Measurements from ENCODE around the gene CRACDL. TPM values are rescaled to one million over a fixed set of nuclear protein-coding genes. Genes with fewer than 3 reads are reported as not detected.
A peak's percentile ranks its signal among the peaks of the same experiment; 100 is the strongest.

Gene CRACDL
- total and polyA plus RNA-seq, 2 experiments from 2014 or later, result 0.06 to 0.32 TPM

- Histone ChIP-seq H3K4me1 (ENCODE audit: low read depth) (no peaks in the 10 kb centered on the region), H3K4me3 (no peak overlapping the region), H3K27me3 (no peaks in the 10 kb centered on the region), H3K36me3 (no peaks in the 10 kb centered on the region), H3K9me3 (ENCODE audit: low read depth) (no peaks in the 10 kb centered on the region), H3K27ac (no peak overlapping the region)
- DNase-seq (ENCODE audit: low read depth in 1 of 2, low spot score in 1 of 2), result no peak
- no peak for TF ChIP-seq CTCF (IDR thresholded peaks at IDR 0.05; ENCODE audit: low read depth, low read length)
Observed at GRCh38 chr2:98769784-98770183, 166.2 kb downstream of the CRACDL start.

GRCh38 chr2:98769114-98769476 lies 166.9 kb downstream of the CRACDL start:
- Histone ChIP-seq H3K36me3 (no peaks in the 10 kb centered on the region), H3K4me1 (ENCODE audit: low read depth) (no peaks in the 10 kb centered on the region), H3K4me3 (no peak overlapping the region), H3K27ac (no peak overlapping the region), H3K9me3 (ENCODE audit: low read depth) (no peaks in the 10 kb centered on the region), H3K27me3 (no peaks in the 10 kb centered on the region)
- DNase-seq (ENCODE audit: low read depth in 1 of 2, low spot score in 1 of 2), result no peak
- TF ChIP-seq CTCF (IDR thresholded peaks at IDR 0.05; ENCODE audit: low read depth, low read length), result no peak

- Histone ChIP-seq H3K4me3 (no peak overlapping the region), H3K4me1 (ENCODE audit: low read depth) (no peaks in the 10 kb centered on the region), H3K27ac (no peak overlapping the region), H3K27me3 (no peaks in the 10 kb centered on the region), H3K36me3 (no peaks in the 10 kb centered on the region), H3K9me3 (ENCODE audit: low read depth) (no peaks in the 10 kb centered on the region)
- peak in 1 of 2 donors; percentile 47 for DNase-seq (ENCODE audit: low read depth in 1 of 2, low spot score in 1 of 2)
- no peak for TF ChIP-seq CTCF (IDR thresholded peaks at IDR 0.05; ENCODE audit: low read depth, low read length)
Observed at GRCh38 chr2:98768384-98769113, 167.5 kb downstream of the CRACDL start.

- H3K27ac ChIP-seq, result no peak overlapping the region
- no peak overlapping the region for H3K4me3 ChIP-seq
- no peaks in the 10 kb centered on the region for H3K27me3 ChIP-seq
- no peak for DNase-seq (ENCODE audit: low read depth in 1 of 2, low spot score in 1 of 2)
- no peaks in the 10 kb centered on the region for H3K4me1 ChIP-seq (ENCODE audit: low read depth)
- TF ChIP-seq CTCF (IDR thresholded peaks at IDR 0.05; ENCODE audit: low read depth, low read length), result no peak
- no peaks in the 10 kb centered on the region for H3K36me3 ChIP-seq
- no peaks in the 10 kb centered on the region for H3K9me3 ChIP-seq (ENCODE audit: low read depth)
Observed at GRCh38 chr2:98764499-98764898, 171.5 kb downstream of the CRACDL start.

GRCh38 chr2:98763209-98763951 lies 172.6 kb downstream of the CRACDL start:
- no peak for DNase-seq (ENCODE audit: low read depth in 1 of 2, low spot score in 1 of 2)
- Histone ChIP-seq H3K36me3 (no peaks in the 10 kb centered on the region), H3K27ac (no peak overlapping the region), H3K9me3 (ENCODE audit: low read depth) (no peaks in the 10 kb centered on the region), H3K4me3 (no peak overlapping the region), H3K27me3 (no peaks in the 10 kb centered on the region), H3K4me1 (ENCODE audit: low read depth) (no peaks in the 10 kb centered on the region)
- no peak for TF ChIP-seq CTCF (IDR thresholded peaks at IDR 0.05; ENCODE audit: low read depth, low read length)

Measured in cardiac muscle cell (in vitro differentiated cells and primary cell).